GM12878 (cell line): ENCODE measurements around the gene THOC7. TPM values are rescaled to one million over a fixed set of nuclear protein-coding genes. Genes with fewer than 3 reads are reported as not detected.

Experiments
- ATF7 ChIP-seq: fragments of 450-650 bp; IDR thresholded peaks from 2 replicates; pipeline ENCODE4 v1.6.1; 2016; ENCODE audit warnings: low read depth, mild to moderate bottlenecking
- ESRRA ChIP-seq: IDR thresholded peaks from 2 replicates; pipeline ENCODE4 v1.6.1; 2012; ENCODE audit warnings: mild to moderate bottlenecking, low read length, improper control_type of control experiment
- IRF4 ChIP-seq: IDR thresholded peaks from 2 replicates; pipeline ENCODE4 v1.6.1; 2011; ENCODE audit warnings: low read depth, low read length
- RB1 ChIP-seq: fragments of 450-650 bp; formaldehyde crosslinking; IDR thresholded peaks from 2 replicates; pipeline ENCODE4 v1.6.1; 2017; ENCODE audit warnings: mild to moderate bottlenecking, borderline replicate concordance
- SREBF2 ChIP-seq: IDR thresholded peaks from 2 replicates; pipeline ENCODE4 v1.6.1; 2012; ENCODE audit warnings: mild to moderate bottlenecking, low read length
- STAT3 ChIP-seq: IDR thresholded peaks from 2 replicates; pipeline ENCODE4 v1.6.1; 2011; ENCODE audit warnings: low read depth, low read length, improper control_type of control experiment
- polyA plus RNA-seq, 11 experiments: library from polyadenylated mRNA; depleted of rRNA in 4 of 11; unstranded in 6 of 11; stranded (reverse) in 5 of 11; fragments of >200 nt; fragmentation: Nextera tagmentation in 4 of 11; fragmentation: Illumina TruSeq in 1 of 11; extraction: Ambion mirVana in 4 of 11; extraction: Trizol in 1 of 11; gene quantifications; 1 replicate in 1 of 11; 2 replicates in 10 of 11; pipeline versions ENCODE4 v1.2.1 to v1.2.3, GENCODE V29; 2011 to 2016; ENCODE audit warnings: inconsistent platforms in 2 of 11, missing spikeins in 2 of 11, low read depth in 1 of 11
- total RNA-seq, 4 experiments: library from RNA; depleted of rRNA in 3 of 4; stranded (reverse); fragments of >200 nt in 3 of 4; fragmentation: Illumina TruSeq in 1 of 4; extraction: Trizol in 1 of 4; gene quantifications; 2 replicates each; pipeline versions ENCODE4 v1.2.1 to v1.2.3, GENCODE V29; 2013 to 2021
- TF ChIP-seq, protein P1 (sequence below): IDR thresholded peaks from 2 replicates; pipeline ENCODE4 v1.6.1; 2011; ENCODE audit warnings: low read depth, low read length, improper control_type of control experiment, borderline replicate concordance
- TF ChIP-seq, protein P2 (sequence below): fragments of 450-650 bp; IDR thresholded peaks from 2 replicates; pipeline ENCODE4 v1.6.1; 2018; ENCODE audit warnings: borderline replicate concordance, mild to moderate bottlenecking; ENCODE audit not compliant: partially characterized antibody
- TF ChIP-seq, protein P3 (sequence below): fragments of 450-650 bp; IDR thresholded peaks from 2 replicates; pipeline ENCODE4 v1.6.1; 2017; ENCODE audit warnings: antibody characterized with exemption, mild to moderate bottlenecking, moderate library complexity

THOC7 gene
- total and polyA plus RNA-seq, 10 of the 15 experiments (the other 5 are each of a cell fraction or from before 2014, with no cell fraction given), result 61.7 to 269 (median 138) TPM

DNA sequence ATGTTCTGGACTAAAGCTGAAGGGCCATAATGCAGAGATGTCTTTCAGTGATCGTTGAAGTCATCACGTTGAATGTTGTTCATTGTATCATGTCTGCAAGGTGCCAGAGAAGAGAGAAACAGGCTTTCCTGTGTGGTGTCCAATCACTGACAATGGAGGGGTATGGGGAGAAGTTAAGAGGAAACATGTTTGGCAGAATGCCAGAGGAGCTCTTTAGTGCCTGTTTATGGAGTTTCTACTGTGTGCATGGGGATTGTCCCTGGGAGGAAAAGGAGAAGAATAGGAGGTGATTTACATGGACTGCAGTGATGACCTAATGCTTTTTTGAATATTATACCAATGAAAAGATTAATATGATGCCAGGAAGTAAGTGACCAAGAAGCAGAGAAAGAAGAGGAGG, 36.9 kb upstream of the THOC7 start (continued):
- TF ChIP-seq SREBF2, result no peak
- TF ChIP-seq ESRRA, result no peak
- TF ChIP-seq, protein P1, sequence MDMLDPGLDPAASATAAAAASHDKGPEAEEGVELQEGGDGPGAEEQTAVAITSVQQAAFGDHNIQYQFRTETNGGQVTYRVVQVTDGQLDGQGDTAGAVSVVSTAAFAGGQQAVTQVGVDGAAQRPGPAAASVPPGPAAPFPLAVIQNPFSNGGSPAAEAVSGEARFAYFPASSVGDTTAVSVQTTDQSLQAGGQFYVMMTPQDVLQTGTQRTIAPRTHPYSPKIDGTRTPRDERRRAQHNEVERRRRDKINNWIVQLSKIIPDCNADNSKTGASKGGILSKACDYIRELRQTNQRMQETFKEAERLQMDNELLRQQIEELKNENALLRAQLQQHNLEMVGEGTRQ, result no peak
- TF ChIP-seq, protein P2, sequence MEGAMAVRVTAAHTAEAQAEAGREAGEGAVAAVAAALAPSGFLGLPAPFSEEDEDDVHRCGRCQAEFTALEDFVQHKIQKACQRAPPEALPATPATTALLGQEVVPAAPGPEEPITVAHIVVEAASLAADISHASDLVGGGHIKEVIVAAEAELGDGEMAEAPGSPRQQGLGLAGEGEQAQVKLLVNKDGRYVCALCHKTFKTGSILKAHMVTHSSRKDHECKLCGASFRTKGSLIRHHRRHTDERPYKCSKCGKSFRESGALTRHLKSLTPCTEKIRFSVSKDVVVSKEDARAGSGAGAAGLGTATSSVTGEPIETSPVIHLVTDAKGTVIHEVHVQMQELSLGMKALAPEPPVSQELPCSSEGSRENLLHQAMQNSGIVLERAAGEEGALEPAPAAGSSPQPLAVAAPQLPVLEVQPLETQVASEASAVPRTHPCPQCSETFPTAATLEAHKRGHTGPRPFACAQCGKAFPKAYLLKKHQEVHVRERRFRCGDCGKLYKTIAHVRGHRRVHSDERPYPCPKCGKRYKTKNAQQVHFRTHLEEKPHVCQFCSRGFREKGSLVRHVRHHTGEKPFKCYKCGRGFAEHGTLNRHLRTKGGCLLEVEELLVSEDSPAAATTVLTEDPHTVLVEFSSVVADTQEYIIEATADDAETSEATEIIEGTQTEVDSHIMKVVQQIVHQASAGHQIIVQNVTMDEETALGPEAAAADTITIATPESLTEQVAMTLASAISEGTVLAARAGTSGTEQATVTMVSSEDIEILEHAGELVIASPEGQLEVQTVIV, result no peak
- TF ChIP-seq, protein P3, sequence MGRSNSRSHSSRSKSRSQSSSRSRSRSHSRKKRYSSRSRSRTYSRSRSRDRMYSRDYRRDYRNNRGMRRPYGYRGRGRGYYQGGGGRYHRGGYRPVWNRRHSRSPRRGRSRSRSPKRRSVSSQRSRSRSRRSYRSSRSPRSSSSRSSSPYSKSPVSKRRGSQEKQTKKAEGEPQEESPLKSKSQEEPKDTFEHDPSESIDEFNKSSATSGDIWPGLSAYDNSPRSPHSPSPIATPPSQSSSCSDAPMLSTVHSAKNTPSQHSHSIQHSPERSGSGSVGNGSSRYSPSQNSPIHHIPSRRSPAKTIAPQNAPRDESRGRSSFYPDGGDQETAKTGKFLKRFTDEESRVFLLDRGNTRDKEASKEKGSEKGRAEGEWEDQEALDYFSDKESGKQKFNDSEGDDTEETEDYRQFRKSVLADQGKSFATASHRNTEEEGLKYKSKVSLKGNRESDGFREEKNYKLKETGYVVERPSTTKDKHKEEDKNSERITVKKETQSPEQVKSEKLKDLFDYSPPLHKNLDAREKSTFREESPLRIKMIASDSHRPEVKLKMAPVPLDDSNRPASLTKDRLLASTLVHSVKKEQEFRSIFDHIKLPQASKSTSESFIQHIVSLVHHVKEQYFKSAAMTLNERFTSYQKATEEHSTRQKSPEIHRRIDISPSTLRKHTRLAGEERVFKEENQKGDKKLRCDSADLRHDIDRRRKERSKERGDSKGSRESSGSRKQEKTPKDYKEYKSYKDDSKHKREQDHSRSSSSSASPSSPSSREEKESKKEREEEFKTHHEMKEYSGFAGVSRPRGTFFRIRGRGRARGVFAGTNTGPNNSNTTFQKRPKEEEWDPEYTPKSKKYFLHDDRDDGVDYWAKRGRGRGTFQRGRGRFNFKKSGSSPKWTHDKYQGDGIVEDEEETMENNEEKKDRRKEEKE, result no peak
- no peak for TF ChIP-seq RB1
- no peak for TF ChIP-seq IRF4
- no peak for TF ChIP-seq ATF7
- no peak for TF ChIP-seq STAT3
